Fibroblast of lung (primary cell): ENCODE data around the gene BPGM. TPM values are rescaled to one million over a fixed set of nuclear protein-coding genes. Genes with fewer than 3 reads are reported as not detected.

Experiments
- DNase-seq, 2 donors: peaks; one replicate each; pipeline versions ENCODE4 v3.0.0 to v3.0.0-alpha.2; 2010; ENCODE audit warnings: low read depth in 2 of 2
- H2AFZ ChIP-seq: 2 replicates; pipeline ENCODE4 v1.5.1; 2012; ENCODE audit warnings: low read length, control low read depth, inconsistent platforms
- H3K27ac ChIP-seq: 2 replicates; pipeline ENCODE4 v1.5.1; 2011; ENCODE audit warnings: low read length, control low read depth; ENCODE audit not compliant: insufficient read depth
- H3K27me3 ChIP-seq: 2 replicates; pipeline ENCODE4 v1.5.1; 2011; ENCODE audit warnings: mild to moderate bottlenecking, low read length; ENCODE audit not compliant: control insufficient read depth, insufficient read depth
- H3K36me3 ChIP-seq: 2 replicates; pipeline ENCODE4 v1.5.1; 2011; ENCODE audit warnings: low read length; ENCODE audit not compliant: control insufficient read depth, insufficient read depth
- H3K4me1 ChIP-seq: 2 replicates; pipeline ENCODE4 v1.5.1; 2011; ENCODE audit warnings: low read length; ENCODE audit not compliant: control insufficient read depth, insufficient read depth; ENCODE audit errors: extremely low read depth
- H3K4me2 ChIP-seq: 2 replicates; pipeline ENCODE4 v1.5.1; 2011; ENCODE audit warnings: low read length, control low read depth; ENCODE audit not compliant: insufficient read depth; ENCODE audit errors: extremely low read depth
- H3K4me3 ChIP-seq, 4 experiments: fragments of 200-600 bp in 1 of 4; sonication (generic) in 1 of 4; replicated peaks in 1 of 4; 2 replicates each; pipeline ENCODE4 v1.5.1; 2011 to 2016; ENCODE audit warnings: low read length in 4 of 4, low read depth in 3 of 4, mild to moderate bottlenecking in 3 of 4, control low read depth in 2 of 4, inconsistent platforms in 1 of 4, mixed read lengths in 1 of 4; ENCODE audit not compliant: insufficient read depth in 1 of 4; ENCODE audit errors: control extremely low read depth in 1 of 4
- H3K79me2 ChIP-seq: 2 replicates; pipeline ENCODE4 v1.5.1; 2012; ENCODE audit warnings: mild to moderate bottlenecking, low read length, inconsistent platforms; ENCODE audit not compliant: control insufficient read depth, insufficient read depth
- H3K9ac ChIP-seq: 2 replicates; pipeline ENCODE4 v1.5.1; 2011; ENCODE audit warnings: mild to moderate bottlenecking, low read length, control low read depth; ENCODE audit not compliant: insufficient read depth
- H3K9me3 ChIP-seq: 2 replicates; pipeline ENCODE4 v1.5.1; 2012; ENCODE audit warnings: low read depth, low read length; ENCODE audit not compliant: control insufficient read depth, insufficient read depth
- H4K20me1 ChIP-seq: 2 replicates; pipeline ENCODE4 v1.5.1; 2011; ENCODE audit warnings: low read length; ENCODE audit not compliant: control insufficient read depth, insufficient read depth; ENCODE audit errors: extremely low read depth
- CTCF ChIP-seq, 2 donors: IDR thresholded peaks in 1 of 2; conservative IDR thresholded peaks in 1 of 2; 1 replicate in 1 of 2; 2 replicates in 1 of 2; pipeline ENCODE4 v1.5.1; 2011 to 2012; ENCODE audit warnings: low read length in 2 of 2, control low read depth in 1 of 2, inconsistent platforms in 1 of 2, low read depth in 1 of 2, mild to moderate bottlenecking in 1 of 2
- EZH2 ChIP-seq: IDR thresholded peaks from 2 replicates; pipeline ENCODE4 v1.5.1; 2012; ENCODE audit warnings: low read length, control low read depth, mild to moderate bottlenecking; ENCODE audit errors: missing control alignments
- polyA plus RNA-seq, 2 donors: library from polyadenylated mRNA; depleted of rRNA in 1 of 2; stranded (reverse) in 1 of 2; unstranded in 1 of 2; fragments of >200 nt; gene quantifications; 2 replicates each; pipeline ENCODE4 v1.2.1, GENCODE V29; 2011 to 2012; ENCODE audit warnings: missing spikeins in 1 of 2
- total RNA-seq: library from RNA; depleted of rRNA; stranded (reverse); fragments of >200 nt; gene quantifications from 2 replicates; pipeline ENCODE4 v1.2.1, GENCODE V29; 2014

The BPGM gene
- total and polyA plus RNA-seq, 2 donors (not counting 1 experiment from before 2014, with no cell fraction given), result 25.8 to 29.7 TPM

- TF ChIP-seq CTCF (conservative IDR thresholded peaks at IDR 0.05 in 1 of 2, IDR thresholded peaks at IDR 0.05 in 1 of 2; ENCODE audit: low read depth in 1 of 2, low read length in 2 of 2), result no peak
- TF ChIP-seq EZH2, result no peak
- Histone ChIP-seq H3K27me3 (no peaks in the 10 kb centered on the region), H3K4me1 (peaks cover 10% of the 10 kb centered on the region), H3K36me3 (no peaks in the 10 kb centered on the region), H3K4me3 (no peak overlapping the region), H3K9ac (no peak overlapping the region), H3K9me3 (no peaks in the 10 kb centered on the region), H4K20me1 (no peaks in the 10 kb centered on the region), H3K4me2 (no peak overlapping the region), H3K27ac (no peak overlapping the region), H3K79me2 (no peaks in the 10 kb centered on the region), H2AFZ (no peak overlapping the region)
- DNase-seq, result peak; percentile 31 to 54
Observed at GRCh38 chr7:134718211-134718875, 71.7 kb downstream of the BPGM start.

GRCh38 chr7:134720091-134720935 lies 73.7 kb downstream of the BPGM start:
- no peaks in the 10 kb centered on the region for H3K36me3 ChIP-seq
- H3K79me2 ChIP-seq, result no peaks in the 10 kb centered on the region
- H3K27ac ChIP-seq, result peak overlapping the region; percentile 31
- TF ChIP-seq CTCF (conservative IDR thresholded peaks at IDR 0.05 in 1 of 2, IDR thresholded peaks at IDR 0.05 in 1 of 2; ENCODE audit: low read depth in 1 of 2, low read length in 2 of 2), result no peak
- no peak for TF ChIP-seq EZH2
- DNase-seq, result peak; percentile 78 to 80
- H3K4me2 ChIP-seq, result no peak overlapping the region
- peaks cover 12% of the 10 kb centered on the region for H3K4me1 ChIP-seq
- H3K9me3 ChIP-seq, result no peaks in the 10 kb centered on the region
- no peak overlapping the region for H3K9ac ChIP-seq
- H3K4me3 ChIP-seq, result no peak overlapping the region
- no peaks in the 10 kb centered on the region for H3K27me3 ChIP-seq
- H2AFZ ChIP-seq, result no peak overlapping the region
- H4K20me1 ChIP-seq, result no peaks in the 10 kb centered on the region

- Histone ChIP-seq H3K9ac (no peak overlapping the region), H3K4me2 (no peak overlapping the region), H3K4me1 (peaks cover 12% of the 10 kb centered on the region), H3K9me3 (no peaks in the 10 kb centered on the region), H3K36me3 (no peaks in the 10 kb centered on the region), H3K4me3 (no peak overlapping the region), H4K20me1 (no peaks in the 10 kb centered on the region), H2AFZ (no peak overlapping the region), H3K79me2 (no peaks in the 10 kb centered on the region), H3K27me3 (no peaks in the 10 kb centered on the region), H3K27ac (peak overlapping the region; percentile 26)
- TF ChIP-seq EZH2, result no peak
- no peak for TF ChIP-seq CTCF (conservative IDR thresholded peaks at IDR 0.05 in 1 of 2, IDR thresholded peaks at IDR 0.05 in 1 of 2; ENCODE audit: low read depth in 1 of 2, low read length in 2 of 2)
- no peak for DNase-seq
Observed at GRCh38 chr7:134721171-134721570, 74.5 kb downstream of the BPGM start.
